D721Med (cell line): ENCODE data around the gene CHCHD6.

Experiments
- DNase-seq: peaks from one replicate; pipeline ENCODE4 v3.0.0; 2011; ENCODE audit warnings: low spot score; ENCODE audit not compliant: insufficient read length
- FAIRE-seq: peaks from 2 replicates; lab custom pipeline; 2011; peaks lifted over from hg19 to GRCh38; lab: Jason Lieb, UNC
- CTCF ChIP-seq: IDR thresholded peaks from 2 replicates; pipeline ENCODE4 v1.5.1; 2012; ENCODE audit warnings: mild to moderate bottlenecking, control low read depth; ENCODE audit not compliant: insufficient read depth; ENCODE audit errors: missing control alignments

The CHCHD6 gene

GRCh38 chr3:126983653-126984390, 279.8 kb downstream of the CHCHD6 start:
- TF ChIP-seq CTCF = no peak
- DNase-seq = no peak
- FAIRE-seq = no peak

- no peak for TF ChIP-seq CTCF
- no peak for FAIRE-seq
- no peak for DNase-seq
These were observed 280.5 kb downstream of the CHCHD6 start for GRCh38 chr3:126984391-126985131.

GRCh38 chr3:126985132-126985985, 281.3 kb downstream of the CHCHD6 start:
- FAIRE-seq (no peak), DNase-seq (no peak)
- TF ChIP-seq CTCF = no peak

- FAIRE-seq (no peak), DNase-seq (no peak)
- no peak for TF ChIP-seq CTCF
These were observed 282.0 kb downstream of the CHCHD6 start for GRCh38 chr3:126986001-126986400.

- DNase-seq (no peak), FAIRE-seq (no peak)
- TF ChIP-seq CTCF = no peak
These were observed 283.1 kb downstream of the CHCHD6 start for GRCh38 chr3:126987129-126987528.

- DNase-seq (no peak), FAIRE-seq (no peak)
- TF ChIP-seq CTCF = no peak
These were observed 283.6 kb downstream of the CHCHD6 start for GRCh38 chr3:126987596-126987995.
